ENCODE data around the gene ERVH48-1. TPM values are rescaled to one million over a fixed set of nuclear protein-coding genes. Genes with fewer than 3 reads are reported as not detected.
A peak's percentile ranks its signal among the peaks of the same experiment; 100 is the strongest.
"Not testable (repeated sequence)": the region's sequence is repeated elsewhere in the genome, so short reads cannot be mapped to it uniquely, and the experiment has no call there.

Gene ERVH48-1
- total and polyA plus RNA-seq, 12 donors, result not detected

DNA sequence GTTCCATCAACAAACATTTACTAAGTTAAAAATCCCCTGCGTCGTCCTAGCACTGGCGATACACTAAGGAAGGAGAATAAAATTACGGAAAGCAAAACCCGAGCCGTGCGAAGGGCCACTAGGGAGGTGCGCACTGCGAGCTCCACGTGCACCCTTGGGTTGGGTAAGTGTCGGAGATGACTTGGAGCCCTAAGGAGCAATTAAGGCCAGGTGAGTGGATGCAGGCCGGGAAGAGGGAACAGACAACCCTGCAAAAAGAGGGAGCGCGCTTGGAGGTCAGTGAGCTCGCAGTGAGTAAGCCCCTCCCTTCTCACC, 46.8 kb downstream of the ERVH48-1 start:
- DNase-seq, result no peak
- 0 to 2% (median 0%) methylated on average over 11 to 15 of the region's 15 CpGs for WGBS, 4 donors
- Histone ChIP-seq H3K27ac (peak overlapping the region; percentile 61 to 88 (median 78)), H3K4me3 (peak overlapping the region; percentile 36 to 84 (median 75)), H3K4me1 (replicated peaks in 1 of 2) (peaks cover 14 to 18% of the 10 kb centered on the region in 2 donors), H3K9me3 (replicated peaks in 1 of 3) (no peaks in the 10 kb centered on the region), H3K36me3 (replicated peaks in 1 of 2) (peaks cover 0 to 20% of the 10 kb centered on the region in 2 donors), H3K27me3 (no peaks in the 10 kb centered on the region)
- no peak for TF ChIP-seq CTCF (IDR thresholded peaks at IDR 0.05)
- no peak for TF ChIP-seq POLR2A (IDR thresholded peaks at IDR 0.05)
- intact Hi-C loops (cut with DNase I), result no loop called here

GRCh38 chr21:42875811-42876210, 49.6 kb downstream of the ERVH48-1 start:
- peaks cover 14 to 18% of the 10 kb centered on the region in 2 donors for H3K4me1 ChIP-seq (replicated peaks in 1 of 2)
- H3K27ac ChIP-seq; H3K27me3 ChIP-seq; DNase-seq; intact Hi-C loops (cut with DNase I); H3K9me3 ChIP-seq (replicated peaks in 1 of 3); H3K4me3 ChIP-seq: not testable (repeated sequence)
- WGBS, 4 donors, result 91 to 95% (median 94%) methylated on average over 10 of the region's 10 CpGs
- H3K36me3 ChIP-seq (replicated peaks in 1 of 2), result peaks cover 0 to 48% of the 10 kb centered on the region in 2 donors

DNA sequence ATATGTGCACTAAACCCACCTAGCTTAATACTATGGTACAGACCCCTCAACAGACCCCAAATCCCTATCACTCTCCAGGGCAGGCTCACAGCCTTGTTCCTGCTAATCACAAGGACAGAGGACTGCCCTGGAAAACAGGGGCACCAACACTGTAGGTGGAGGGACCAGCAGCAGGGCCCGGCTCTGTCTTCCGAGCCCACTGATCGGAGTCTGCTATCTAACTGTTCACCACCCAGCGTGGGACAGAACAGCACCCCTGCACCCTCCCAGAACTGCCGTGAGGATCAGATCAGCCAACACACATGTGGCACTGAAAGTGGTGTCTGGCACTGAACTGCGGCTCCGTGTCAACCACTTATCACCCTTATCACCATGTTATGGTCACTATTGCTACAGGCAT, 52.3 kb downstream of the ERVH48-1 start:
- 94 to 97% (median 96%) methylated on average over 5 to 7 of the region's 7 CpGs for WGBS, 4 donors
- H3K4me1 ChIP-seq (replicated peaks in 1 of 2), result peaks cover 0 to 2% of the 10 kb centered on the region in 2 donors
- no peak overlapping the region for H3K27ac ChIP-seq
- TF ChIP-seq POLR2A (IDR thresholded peaks at IDR 0.05) (no peak), CTCF (IDR thresholded peaks at IDR 0.05) (no peak)
- peaks cover 0 to 67% of the 10 kb centered on the region in 2 donors for H3K36me3 ChIP-seq (replicated peaks in 1 of 2)
- no peaks in the 10 kb centered on the region for H3K9me3 ChIP-seq (replicated peaks in 1 of 3)
- no peaks in the 10 kb centered on the region for H3K27me3 ChIP-seq
- no peak overlapping the region for H3K4me3 ChIP-seq
- no peak for DNase-seq
- intact Hi-C loops (cut with DNase I), result no loop called here

DNA sequence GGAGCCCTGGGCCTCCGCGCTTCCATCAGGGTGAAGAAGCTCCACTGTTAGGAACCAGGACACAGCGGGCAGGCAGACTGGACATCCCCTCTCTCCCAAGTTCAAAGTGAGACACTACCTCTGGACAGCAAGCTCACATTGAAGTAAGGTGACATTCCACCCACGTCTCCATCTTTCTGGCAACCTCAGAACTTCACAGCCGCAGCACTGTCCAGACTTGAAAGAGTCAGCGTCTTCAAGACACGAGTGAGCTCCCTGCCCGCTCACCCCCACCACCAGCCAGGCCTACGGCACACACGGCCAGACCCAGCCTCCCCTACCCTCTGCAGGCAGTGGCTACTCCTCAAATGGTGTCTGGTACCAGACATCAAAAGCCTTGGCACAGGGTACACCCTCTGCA, 57.2 kb downstream of the ERVH48-1 start:
- Histone ChIP-seq H3K9me3 (replicated peaks in 1 of 3) (no peaks in the 10 kb centered on the region), H3K27me3 (no peaks in the 10 kb centered on the region), H3K36me3 (replicated peaks in 1 of 2) (peaks cover 0 to 50% of the 10 kb centered on the region in 2 donors), H3K4me3 (no peak overlapping the region), H3K27ac (no peak overlapping the region), H3K4me1 (replicated peaks in 1 of 2) (no peaks in the 10 kb centered on the region)
- no peak for TF ChIP-seq POLR2A (IDR thresholded peaks at IDR 0.05)
- TF ChIP-seq CTCF (IDR thresholded peaks at IDR 0.05), result no peak
- 85 to 100% (median 91%) methylated on average over 1 to 10 of the region's 10 CpGs for WGBS, 4 donors
- intact Hi-C loops (cut with DNase I), result no loop called here
- DNase-seq, result no peak

Small RNAs within 50 kb of the gene (microRNA-seq; reads per million reads assigned to microRNA genes)
- 0 reads per million in 3 donors for gene MIR5692B

Small RNAs within 50 kb of the gene (small RNA-seq; reads per million reads assigned to genes)
- 0 reads per million in 2 donors for gene MIR5692B

Other genes with a start within 250 kb of the ERVH48-1 start
- 10 to 100 TPM in 3 of 9 donors, 1 to 10 TPM in 6; 3.6 to 19.3 (median 5.4) TPM for gene WDR4, start 46.1 kb downstream of the ERVH48-1 start, total RNA-seq
- 1 to 10 TPM; 5.0 to 10.0 (median 6.3) TPM for gene WDR4, start 46.1 kb downstream of the ERVH48-1 start, polyA plus RNA-seq
- 10 to 100 TPM; 30.4 to 43.5 (median 36.2) TPM for gene NDUFV3, start 32.3 kb downstream of the ERVH48-1 start, total RNA-seq
- gene NDUFV3, start 32.3 kb downstream of the ERVH48-1 start, polyA plus RNA-seq, result 10 to 100 TPM; 34.1 to 40.2 (median 34.8) TPM
- gene PKNOX1, start 48.9 kb upstream of the ERVH48-1 start, total RNA-seq, result 10 to 100 TPM in 7 of 9 donors, 1 to 10 TPM in 2; 8.2 to 18.4 (median 14.0) TPM
- 10 to 100 TPM in 1 of 3 donors, 1 to 10 TPM in 2; 9.3 to 21.7 (median 9.6) TPM for gene PKNOX1, start 48.9 kb upstream of the ERVH48-1 start, polyA plus RNA-seq
- gene CBS, start 150.2 kb upstream of the ERVH48-1 start, total RNA-seq, result 1 to 10 TPM; 1.6 to 8.6 (median 5.5) TPM
- gene CBS, start 150.2 kb upstream of the ERVH48-1 start, polyA plus RNA-seq, result 1 to 10 TPM; 2.6 to 7.2 (median 6.8) TPM
- 10 to 100 TPM; 13.7 to 37.4 (median 21.6) TPM for gene U2AF1, start 181.9 kb upstream of the ERVH48-1 start, total RNA-seq
- 10 to 100 TPM; 26.6 to 45.4 (median 39.9) TPM for gene U2AF1, start 181.9 kb upstream of the ERVH48-1 start, polyA plus RNA-seq
- not detected for gene CRYAA, start 243.4 kb upstream of the ERVH48-1 start, total RNA-seq
- gene CRYAA, start 243.4 kb upstream of the ERVH48-1 start, polyA plus RNA-seq, result not detected